Uterus (tissue), 2 donors: ENCODE data around the gene BRPF3.
A peak's percentile ranks its signal among the peaks of the same experiment; 100 is the strongest.

Experiments used
- POLR2A ChIP-seq, 2 donors: fragments of 450-650 bp; IDR thresholded peaks; one replicate each; pipeline ENCODE4 v1.6.1; 2016; ENCODE audit warnings: antibody characterized with exemption in 2 of 2, mild to moderate bottlenecking in 1 of 2, moderate library complexity in 1 of 2
- TF ChIP-seq, protein P1 (sequence below), 4 experiments: fragments of 200-600 bp in 2 of 4; fragments of 450-650 bp in 2 of 4; sonication (generic) in 2 of 4; IDR thresholded peaks; one replicate each; pipeline ENCODE4 v1.5.1; 2016 to 2019; ENCODE audit warnings: antibody characterized with exemption in 4 of 4, mild to moderate bottlenecking in 2 of 4, moderate library complexity in 1 of 4

DNA sequence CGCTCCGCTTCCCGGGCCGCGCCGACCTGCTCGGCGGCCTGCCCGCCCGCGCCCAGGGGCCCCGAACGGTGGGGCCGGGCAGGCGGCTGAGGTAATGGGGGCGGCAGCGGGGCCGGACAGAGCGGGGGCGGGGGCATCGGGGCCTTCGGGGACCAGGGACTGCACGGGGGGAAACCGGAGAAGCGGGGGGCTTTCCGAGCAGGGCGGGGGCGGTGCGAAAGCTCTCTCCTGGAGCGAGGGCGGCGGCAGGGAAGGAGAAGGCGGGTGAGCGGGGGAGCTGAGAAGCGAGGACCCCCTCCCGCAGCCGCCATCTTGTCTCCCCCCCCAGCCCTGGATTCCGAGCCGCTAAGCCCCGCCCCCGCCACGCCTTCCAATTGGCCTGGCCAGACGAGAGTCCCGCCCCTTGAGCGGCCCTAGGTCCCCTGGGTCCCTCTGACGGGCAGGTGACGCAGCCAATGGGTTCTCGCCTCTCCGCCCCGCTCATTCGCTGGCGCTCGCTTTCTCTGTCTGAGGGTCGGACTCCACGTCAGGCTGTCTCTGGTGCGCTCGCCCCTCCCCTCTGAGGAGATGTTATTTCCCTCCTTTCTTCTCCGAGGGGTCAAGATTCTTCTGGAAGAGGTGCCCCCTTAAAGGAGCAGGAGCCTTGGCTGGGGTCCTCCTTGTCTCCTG, 470 bp downstream of the BRPF3 start:
- TF ChIP-seq, protein P1, sequence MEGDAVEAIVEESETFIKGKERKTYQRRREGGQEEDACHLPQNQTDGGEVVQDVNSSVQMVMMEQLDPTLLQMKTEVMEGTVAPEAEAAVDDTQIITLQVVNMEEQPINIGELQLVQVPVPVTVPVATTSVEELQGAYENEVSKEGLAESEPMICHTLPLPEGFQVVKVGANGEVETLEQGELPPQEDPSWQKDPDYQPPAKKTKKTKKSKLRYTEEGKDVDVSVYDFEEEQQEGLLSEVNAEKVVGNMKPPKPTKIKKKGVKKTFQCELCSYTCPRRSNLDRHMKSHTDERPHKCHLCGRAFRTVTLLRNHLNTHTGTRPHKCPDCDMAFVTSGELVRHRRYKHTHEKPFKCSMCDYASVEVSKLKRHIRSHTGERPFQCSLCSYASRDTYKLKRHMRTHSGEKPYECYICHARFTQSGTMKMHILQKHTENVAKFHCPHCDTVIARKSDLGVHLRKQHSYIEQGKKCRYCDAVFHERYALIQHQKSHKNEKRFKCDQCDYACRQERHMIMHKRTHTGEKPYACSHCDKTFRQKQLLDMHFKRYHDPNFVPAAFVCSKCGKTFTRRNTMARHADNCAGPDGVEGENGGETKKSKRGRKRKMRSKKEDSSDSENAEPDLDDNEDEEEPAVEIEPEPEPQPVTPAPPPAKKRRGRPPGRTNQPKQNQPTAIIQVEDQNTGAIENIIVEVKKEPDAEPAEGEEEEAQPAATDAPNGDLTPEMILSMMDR (IDR thresholded peaks at IDR 0.05) = no peak
- TF ChIP-seq POLR2A (IDR thresholded peaks at IDR 0.05) = peak; percentile 60 to 88
